C1 segment of cervical spinal cord (tissue), 14 donors: ENCODE results near the gene TPSG1.
"Not testable (repeated sequence)": the region's sequence is repeated elsewhere in the genome, so short reads cannot be mapped to it uniquely, and the experiment has no call there.

ENCODE experiments used
- DNase-seq, 14 donors: peaks; one replicate each; lab custom pipeline; 2025; lab: John Stamatoyannopoulos, UW

TPSG1 gene

DNA sequence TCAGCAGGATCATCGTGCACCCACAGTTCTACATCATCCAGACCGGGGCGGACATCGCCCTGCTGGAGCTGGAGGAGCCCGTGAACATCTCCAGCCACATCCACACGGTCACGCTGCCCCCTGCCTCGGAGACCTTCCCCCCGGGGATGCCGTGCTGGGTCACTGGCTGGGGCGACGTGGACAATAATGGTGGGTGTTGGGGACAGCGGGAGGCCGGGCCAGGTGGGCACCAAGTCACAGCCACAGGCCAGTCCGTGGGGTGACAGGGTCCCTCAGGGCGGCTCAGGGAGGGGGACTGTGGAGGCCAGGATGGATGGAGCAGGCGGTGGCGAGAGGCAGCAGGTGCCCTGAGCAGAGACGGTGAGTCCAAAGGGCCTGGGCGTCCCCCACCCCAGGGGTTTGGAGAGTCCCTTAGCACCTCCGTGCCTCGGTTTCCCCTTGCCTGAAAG, 31.8 kb upstream of the TPSG1 start:
- no peak for DNase-seq

DNA sequence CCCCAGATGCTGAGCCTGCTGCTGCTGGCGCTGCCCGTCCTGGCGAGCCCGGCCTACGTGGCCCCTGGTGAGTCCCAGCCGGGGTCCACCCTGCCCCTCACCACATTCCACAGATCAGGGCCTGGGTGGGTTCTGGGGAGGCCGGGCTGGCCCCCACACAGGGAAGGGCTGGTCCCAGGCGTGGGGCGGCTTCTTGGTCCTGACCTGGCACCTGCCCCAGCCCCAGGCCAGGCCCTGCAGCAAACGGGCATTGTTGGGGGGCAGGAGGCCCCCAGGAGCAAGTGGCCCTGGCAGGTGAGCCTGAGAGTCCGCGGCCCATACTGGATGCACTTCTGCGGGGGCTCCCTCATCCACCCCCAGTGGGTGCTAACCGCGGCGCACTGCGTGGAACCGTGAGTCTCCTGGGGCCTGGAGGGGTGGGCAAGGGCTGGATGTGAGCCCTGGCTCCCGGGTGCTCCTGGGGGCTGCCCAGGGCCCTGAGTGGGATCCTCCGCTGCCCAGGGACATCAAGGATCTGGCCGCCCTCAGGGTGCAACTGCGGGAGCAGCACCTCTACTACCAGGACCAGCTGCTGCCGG, 31.3 kb upstream of the TPSG1 start:
- DNase-seq, result not testable (repeated sequence)

DNA sequence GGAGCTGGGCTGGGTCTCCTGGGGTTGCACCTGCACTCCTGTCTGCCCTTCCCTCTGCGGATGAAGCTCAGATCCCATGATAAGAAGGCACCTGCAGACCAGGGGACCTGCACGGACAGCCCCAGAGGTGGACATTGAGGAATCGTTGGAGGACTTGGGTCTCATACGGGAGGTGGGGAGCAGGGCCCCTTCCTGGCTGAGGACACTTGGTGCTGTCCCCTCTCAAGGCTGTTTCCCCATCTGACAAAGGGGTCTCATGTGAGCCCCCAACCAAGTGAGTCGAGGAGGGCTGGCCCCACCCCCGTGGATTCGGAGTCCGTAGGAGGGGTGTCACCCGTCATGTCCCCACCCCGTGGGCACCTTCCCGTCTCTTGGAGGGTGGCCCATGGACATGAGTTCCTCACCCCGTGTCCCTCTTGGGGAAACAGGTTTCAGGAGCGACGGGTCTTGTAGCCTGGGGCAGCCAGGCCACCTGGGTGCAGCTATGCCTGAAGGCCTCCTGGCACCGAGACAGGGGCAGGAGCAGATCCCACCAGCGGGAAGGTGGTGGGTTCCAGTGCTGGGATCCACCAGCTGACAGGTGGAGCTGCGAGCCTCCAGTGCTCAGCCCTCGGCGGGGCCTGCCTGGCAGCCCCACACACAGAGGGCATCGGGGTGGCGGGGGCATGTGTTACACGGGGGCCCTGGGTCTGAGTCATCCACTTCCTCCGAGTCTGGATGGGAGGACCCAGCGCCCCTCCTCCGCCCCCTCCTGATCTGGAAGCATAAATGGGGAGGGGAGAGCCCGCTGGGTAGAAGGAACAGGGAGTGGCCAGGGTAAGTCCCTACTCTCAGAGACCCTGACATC, 30.4 kb upstream of the TPSG1 start, which contains the start of gene TPSD1:
TPSD1 (plus strand) TSS at position 794 of the 847 bp plus-strand sequence. CDS start 212 bp downstream, outside the sequence.
- DNase-seq, result not testable (repeated sequence)

DNA sequence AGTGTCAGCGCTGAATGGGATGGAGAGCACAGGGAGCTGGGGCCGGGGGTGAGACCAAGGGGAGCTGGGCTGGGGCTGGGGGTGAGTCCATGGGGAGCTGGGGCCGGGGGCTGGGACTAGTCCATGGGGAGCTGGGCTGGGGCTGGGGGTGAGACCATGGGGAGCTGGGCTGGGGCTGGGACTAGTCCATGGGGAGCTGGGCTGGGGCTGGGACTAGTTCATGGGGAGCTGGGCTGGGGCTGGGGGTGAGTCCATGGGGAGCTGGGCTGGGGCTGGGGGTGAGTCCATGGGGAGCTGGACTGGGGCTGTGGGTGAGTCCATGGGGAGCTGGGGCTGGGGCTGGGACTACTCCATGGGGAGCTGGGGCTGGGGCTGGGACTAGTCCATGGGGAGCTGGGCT, 29.8 kb upstream of the TPSG1 start:
- not testable (repeated sequence) for DNase-seq

DNA sequence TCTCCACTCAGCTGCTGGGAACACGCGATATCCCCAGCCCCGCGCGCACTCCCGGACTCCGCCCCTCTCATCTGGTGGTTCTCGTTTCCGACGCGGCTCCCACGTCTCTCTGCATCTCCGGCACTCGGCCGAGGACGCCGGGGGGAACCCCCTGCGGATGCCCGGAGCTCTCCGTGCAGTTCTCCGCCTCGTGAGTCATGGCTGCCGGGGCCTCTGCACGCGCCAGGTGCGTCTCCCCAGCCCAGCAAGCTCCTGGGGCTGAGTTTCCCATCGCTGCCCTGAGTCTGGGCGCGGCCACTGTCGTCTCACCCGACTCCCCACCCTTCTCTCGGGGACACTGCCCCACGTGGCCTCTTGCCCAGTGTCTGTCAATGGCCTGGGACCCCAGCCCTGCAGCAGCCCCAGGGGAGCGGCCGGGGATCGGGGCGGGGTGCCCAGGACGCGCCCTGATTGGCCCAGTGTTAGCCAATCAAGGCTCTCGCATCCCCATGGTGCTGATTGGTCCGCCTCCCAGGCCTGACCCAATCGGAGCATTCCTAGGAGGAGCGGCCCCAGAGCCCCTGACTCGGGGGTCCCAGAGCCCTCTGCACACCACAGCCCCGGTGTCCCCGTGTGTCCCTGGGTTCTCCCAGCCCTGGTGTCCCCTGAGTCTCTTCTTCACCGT, 28.8 kb upstream of the TPSG1 start:
- DNase-seq, result not testable (repeated sequence)

DNA sequence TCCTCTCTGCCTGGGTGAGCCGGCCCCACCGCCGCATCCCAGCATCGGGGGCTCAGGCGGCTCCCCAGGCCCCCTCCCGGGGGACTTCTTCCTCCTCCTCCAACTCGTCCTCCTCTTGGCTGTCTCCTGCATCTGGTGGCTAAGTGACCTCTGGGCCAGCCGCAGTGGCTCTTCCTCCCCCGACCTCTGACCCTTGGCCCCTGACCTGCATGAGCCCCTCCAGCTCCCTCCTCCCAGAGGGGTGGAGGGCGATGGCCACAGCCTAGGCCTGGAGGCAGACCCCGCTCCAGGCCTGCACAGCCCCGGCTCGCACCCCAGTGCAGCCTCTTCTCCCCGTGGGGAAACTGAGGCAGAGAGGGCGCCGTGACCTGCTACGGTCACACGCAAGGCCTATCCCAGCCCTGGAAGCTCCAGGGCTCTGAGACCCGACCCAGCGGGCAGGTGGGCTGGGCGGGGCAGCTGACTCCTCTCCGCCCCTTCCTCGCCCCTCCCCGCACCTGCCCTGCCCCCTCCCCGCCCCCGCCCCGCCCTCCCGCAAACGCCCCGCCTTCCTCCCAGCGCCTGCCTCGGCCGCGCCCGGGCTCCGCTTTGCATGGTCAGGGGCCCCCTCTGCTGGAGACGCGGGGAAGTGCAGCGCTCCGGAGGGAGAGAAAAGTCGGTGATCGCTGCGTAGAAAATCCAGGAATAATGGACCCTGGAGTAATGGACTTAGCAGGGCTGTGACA, 24.1 kb upstream of the TPSG1 start:
- not testable (repeated sequence) for DNase-seq

DNA sequence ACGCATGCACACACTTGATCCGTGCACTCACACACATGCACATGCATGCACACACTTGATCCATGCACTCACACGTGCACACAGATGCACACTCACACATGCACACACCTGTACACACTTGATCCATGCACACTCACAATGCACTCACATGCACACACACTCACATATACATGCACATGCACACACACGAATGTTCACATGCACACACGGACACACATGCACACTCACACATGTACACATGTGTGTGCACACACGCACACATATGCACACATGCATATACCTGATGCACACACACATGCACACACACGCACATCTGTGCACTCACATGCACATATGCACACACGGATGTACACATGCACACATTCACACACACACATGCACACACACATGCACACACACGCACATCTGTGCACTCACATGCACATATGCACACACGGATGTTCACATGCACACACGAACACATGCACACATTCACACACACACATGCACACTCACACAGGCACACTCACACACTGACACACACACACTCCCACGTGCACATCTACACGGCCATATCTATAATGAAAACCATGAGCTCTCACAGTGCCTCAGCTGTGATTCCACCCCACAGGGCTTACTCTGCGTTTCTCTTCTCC, 23.0 kb upstream of the TPSG1 start:
- DNase-seq, result not testable (repeated sequence)

DNA sequence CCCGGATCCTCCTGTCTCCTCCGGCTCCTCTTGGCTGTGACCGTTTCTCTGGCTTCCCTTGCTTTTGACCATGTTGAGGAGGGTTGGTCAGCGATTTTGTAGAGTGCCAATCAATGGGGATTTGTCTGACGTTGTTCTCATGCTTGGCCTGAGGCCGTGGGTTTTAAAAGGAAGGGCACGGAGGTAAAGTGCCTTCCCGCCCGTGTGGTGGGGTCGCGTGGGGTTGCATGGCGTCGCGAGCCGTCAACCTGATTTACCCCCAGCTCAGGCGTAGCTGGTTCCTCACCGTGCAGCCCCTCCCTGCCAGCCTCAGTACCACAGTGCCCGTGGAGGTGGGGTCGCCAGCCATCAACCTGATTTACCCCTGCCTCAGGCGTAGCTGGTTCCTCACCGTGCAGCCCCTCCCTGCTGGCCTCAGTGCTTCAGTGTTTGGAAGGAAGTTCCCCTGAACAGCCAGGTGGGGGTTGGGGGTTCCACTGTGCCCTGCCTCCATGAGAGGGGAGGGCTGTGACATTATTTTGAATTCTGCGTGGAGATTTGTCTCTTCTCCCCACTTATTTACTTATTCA, 20.5 kb upstream of the TPSG1 start:
- no peak for DNase-seq

DNA sequence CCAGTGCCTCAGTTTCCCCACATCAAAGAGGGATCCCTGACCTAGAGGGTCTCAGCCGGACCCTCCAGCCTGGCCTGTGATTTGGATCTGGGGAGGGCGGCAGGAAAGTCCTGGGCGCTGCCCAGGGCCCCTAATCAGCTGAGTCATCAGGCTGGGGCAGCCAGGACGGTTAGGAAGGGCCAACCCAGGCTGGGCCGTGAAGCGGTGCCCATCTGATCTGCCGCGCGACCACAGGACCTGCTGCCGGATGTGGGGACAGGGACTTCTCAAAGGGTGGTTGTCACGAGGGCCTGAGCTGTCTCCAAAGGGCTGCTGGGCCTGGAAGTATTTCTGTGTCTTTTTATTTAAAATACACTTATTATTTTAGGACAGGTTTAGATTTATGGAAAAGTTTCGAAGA, 19.8 kb upstream of the TPSG1 start:
- no peak for DNase-seq

DNA sequence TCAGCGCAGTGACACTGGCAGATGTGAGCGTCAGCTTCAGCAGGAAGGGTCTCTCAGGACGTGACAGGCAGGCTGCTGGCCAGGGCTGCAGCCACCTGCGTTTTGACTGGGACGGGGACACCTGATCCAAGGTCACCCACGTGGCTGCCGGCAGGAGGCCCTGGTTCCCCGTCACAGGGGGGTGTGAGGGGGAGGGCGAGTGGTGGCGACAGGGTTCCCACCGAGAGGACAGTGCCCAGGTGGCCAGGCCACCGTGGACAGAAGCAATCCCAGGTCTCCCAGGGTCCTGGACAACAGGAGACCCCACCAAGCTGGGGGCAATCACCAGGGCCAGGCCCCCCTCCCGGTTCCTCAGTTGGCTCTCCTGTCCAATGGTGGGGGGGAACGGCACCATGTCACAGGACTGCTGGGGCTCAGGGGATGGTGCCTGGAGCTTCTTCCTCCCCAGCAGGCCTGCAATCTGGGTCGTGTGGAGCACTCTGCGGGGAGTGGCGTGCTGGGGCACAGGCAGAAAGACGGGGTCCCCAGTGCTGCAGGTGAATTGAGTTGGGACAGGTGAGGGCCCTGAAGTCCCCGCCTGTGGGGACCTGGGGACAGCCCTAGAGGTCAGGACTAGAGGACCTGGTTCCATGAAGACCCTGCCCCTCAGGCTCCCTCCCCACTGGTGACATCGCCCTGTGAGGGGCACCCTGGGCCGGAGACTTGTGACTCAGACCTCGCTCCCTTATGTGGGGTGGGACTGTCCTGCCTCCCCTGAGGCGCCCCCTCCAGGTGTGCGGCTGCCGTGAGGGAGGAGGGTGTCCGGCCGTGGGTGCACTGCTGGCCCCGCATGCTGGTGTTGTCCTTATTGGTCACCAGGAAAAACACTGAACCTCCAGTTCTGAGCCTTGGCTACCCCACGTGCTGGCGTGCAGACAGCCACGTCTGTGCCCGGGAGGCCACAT, 19.1 kb upstream of the TPSG1 start:
- not testable (repeated sequence) for DNase-seq

DNA sequence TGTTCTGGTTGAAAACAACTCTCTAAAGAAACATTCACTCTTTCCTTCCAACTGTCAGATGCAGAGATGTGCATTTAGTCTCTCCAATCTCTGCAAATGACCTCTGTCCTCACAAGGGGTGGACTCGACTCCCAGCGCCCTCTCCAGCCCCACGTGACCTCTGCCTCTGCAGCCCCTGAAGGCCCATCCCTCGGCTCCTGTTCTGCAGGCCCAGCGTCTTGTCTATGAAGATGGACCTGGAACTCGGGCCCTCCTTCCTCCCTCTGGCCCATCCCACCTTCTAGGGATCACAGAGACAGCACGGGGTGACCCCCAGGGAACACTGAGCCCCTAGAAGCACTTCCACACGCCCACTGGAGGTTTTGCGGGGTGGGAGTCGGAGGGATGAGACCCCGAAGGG, 18.3 kb upstream of the TPSG1 start:
- not testable (repeated sequence) for DNase-seq

DNA sequence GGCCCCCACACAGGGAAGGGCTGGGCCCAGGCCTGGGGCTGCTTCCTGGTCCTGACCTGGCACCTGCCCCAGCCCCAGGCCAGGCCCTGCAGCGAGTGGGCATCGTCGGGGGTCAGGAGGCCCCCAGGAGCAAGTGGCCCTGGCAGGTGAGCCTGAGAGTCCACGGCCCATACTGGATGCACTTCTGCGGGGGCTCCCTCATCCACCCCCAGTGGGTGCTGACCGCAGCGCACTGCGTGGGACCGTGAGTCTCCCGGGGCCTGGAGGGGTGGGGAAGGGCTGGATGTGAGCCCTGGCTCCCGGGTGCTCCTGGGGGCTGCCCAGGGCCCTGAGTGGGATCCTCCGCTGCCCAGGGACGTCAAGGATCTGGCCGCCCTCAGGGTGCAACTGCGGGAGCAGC, 16.0 kb upstream of the TPSG1 start:
- DNase-seq, result not testable (repeated sequence)

DNA sequence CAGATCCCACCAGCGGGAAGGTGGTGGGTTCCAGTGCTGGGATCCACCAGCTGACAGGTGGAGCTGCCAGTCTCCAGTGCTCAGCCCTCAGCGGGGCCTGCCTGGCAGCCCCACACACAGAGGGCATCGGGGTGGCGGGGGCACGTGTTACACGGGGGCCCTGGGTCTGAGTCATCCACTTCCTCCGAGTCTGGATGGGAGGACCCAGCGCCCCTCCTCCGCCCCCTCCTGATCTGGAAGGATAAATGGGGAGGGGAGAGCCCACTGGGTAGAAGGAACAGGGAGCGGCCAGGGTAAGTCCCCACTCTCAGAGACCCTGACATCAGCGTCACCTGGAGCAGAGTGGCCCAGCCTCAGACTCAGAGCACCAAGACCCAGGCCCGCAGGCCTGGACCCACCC, 15.4 kb upstream of the TPSG1 start, which contains the start of gene TPSAB1:
TPSAB1 (plus strand) TSS at position 270 of the 400 bp plus-strand sequence. CDS start 234 bp downstream, outside the sequence.
- not testable (repeated sequence) for DNase-seq

DNA sequence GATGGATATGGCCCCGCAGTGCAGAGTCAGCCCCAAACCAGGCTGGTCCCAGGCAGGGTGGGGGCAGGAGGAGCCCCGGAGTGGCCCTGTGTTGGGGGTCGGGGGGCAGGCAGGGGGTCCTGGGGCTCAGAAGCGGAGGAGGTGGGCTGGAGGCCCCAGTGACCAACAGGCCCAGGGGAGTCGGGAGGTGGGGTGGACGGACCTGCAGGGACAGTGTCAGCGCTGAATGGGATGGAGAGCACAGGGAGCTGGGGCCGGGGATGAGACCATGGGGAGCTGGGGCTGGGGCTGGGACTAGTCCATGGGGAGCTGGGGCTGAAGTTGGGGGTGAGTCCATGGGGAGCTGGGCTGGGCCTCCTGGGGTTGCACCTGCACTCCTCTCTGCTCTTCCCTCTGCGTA, 14.5 kb upstream of the TPSG1 start:
- DNase-seq, result not testable (repeated sequence)

DNA sequence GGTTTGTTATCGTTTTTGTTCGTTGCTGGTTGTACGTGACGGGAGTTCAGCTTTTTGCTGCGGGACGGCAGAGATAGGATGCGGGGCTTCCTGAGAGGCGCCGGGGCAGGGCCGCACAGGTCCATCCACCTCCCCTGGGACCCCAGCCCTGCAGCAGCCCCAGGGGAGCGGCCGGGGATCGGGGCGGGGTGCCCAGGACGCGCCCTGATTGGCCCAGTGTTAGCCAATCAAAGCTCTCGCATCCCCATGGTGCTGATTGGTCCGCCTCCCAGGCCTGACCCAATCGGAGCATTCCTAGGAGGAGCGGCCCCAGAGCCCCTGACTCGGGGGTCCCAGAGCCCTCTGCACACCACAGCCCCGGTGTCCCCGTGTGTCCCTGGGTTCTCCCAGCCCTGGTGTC, 13.8 kb upstream of the TPSG1 start:
- not testable (repeated sequence) for DNase-seq

DNA sequence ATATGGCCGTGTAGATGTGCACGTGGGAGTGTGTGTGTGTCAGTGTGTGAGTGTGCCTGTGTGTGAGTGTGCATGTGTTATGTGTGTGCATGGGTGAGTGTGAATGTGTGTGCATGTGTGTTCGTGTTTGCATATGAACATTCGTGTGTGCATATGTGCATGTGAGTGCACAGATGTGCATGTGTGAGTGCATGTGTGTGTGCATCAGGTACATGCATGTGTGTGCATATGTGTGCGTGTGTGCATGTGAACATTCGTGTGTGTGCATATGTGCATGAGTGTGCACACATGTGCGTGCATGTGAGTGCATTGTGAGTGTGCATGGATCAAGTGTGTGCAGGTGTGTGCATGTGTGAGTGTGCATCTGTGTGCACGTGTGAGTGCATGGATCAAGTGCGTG, 12.9 kb upstream of the TPSG1 start:
- no peak for DNase-seq

DNA sequence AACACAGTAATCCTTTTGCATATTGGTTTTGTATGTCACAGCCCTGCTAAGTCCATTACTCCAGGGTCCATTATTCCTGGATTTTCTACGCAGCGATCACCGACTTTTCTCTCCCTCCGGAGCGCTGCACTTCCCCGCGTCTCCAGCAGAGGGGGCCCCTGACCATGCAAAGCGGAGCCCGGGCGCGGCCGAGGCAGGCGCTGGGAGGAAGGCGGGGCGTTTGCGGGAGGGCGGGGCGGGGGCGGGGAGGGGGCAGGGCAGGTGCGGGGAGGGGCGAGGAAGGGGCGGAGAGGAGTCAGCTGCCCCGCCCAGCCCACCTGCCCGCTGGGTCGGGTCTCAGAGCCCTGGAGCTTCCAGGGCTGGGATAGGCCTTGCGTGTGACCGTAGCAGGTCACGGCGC, 11.6 kb upstream of the TPSG1 start:
- DNase-seq, result not testable (repeated sequence)

DNA sequence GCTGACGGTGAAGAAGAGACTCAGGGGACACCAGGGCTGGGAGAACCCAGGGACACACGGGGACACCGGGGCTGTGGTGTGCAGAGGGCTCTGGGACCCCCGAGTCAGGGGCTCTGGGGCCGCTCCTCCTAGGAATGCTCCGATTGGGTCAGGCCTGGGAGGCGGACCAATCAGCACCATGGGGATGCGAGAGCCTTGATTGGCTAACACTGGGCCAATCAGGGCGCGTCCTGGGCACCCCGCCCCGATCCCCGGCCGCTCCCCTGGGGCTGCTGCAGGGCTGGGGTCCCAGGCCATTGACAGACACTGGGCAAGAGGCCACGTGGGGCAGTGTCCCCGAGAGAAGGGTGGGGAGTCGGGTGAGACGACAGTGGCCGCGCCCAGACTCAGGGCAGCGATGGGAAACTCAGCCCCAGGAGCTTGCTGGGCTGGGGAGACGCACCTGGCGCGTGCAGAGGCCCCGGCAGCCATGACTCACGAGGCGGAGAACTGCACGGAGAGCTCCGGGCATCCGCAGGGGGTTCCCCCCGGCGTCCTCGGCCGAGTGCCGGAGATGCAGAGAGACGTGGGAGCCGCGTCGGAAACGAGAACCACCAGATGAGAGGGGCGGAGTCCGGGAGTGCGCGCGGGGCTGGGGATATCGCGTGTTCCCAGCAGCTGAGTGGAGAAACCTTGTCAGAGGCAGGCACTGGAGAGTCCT, 7.1 kb upstream of the TPSG1 start:
- DNase-seq, result not testable (repeated sequence)

DNA sequence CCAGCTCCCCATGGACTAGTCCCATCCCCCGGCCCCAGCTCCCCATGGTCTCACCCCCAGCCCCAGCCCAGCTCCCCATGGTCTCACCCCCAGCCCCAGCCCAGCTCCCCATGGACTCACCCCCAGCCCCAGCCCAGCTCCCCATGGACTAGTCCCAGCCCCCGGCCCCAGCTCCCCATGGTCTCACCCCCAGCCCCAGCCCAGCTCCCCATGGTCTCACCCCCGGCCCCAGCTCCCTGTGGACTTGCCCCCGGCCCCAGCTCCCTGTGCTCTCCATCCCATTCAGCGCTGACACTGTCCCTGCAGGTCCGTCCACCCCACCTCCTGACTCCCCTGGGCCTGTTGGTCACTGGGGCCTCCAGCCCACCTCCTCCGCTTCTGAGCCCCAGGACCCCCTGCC, 6.2 kb upstream of the TPSG1 start:
- DNase-seq, result not testable (repeated sequence)
